HPDE6-E6E7 (cell line): ENCODE measurements around the gene PLEKHD1.

Experiments
- DNase-seq: peaks from one replicate; pipeline ENCODE4 v3.0.0; 2011; ENCODE audit warnings: missing footprints; ENCODE audit errors: extremely low spot score

PLEKHD1 gene

DNA sequence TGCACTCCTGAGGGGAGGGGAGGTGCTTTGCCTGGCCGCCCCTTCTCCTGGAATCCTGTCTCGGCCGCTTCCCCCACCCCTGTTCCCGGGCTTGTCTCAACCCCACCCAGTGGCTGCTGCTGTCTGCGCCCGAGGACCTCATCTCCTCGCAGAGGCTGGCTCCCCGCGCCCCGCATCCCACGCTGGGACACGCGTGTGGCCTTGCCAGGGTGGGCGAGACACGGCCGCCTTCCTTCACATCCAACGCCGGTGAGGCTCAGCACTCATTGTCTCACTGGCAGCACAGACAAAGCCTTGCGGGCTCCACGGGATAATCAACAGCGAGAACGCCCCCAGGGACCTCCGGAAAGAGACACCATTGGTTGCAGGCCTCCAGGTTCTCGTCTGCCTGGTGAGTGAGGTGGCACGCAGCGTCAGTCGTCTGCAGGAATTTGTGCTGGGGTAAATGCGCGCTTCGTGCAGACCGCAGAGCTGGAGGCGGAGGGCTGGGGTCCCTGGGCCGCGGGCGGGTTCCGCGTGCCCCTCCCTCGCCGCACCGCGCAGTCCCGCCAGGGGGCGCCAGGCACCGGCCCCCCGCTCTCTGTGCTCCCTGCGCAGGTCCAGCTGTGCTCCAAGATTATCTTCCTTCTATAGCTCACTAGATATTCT, 63.3 kb downstream of the PLEKHD1 start:
- no peak for DNase-seq

DNA sequence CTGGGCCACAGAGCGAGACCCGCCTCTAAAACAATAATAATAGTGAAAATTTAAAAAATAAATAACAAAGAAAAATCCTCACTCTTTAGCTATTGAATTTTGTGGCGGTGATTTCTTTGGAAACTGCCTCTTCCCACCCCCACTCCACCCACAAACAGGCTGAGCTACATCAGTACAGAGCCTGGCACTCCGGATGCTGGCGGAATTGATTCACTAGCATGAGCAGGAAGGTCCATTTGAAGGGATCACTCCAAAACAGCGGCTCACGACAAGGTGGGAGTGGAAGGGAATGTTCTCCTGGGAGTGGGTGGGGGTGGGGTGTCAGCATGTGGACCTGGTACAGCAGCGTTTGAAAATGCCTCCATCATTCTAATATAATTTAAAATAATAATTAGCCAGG, 64.0 kb downstream of the PLEKHD1 start:
- no peak for DNase-seq

DNA sequence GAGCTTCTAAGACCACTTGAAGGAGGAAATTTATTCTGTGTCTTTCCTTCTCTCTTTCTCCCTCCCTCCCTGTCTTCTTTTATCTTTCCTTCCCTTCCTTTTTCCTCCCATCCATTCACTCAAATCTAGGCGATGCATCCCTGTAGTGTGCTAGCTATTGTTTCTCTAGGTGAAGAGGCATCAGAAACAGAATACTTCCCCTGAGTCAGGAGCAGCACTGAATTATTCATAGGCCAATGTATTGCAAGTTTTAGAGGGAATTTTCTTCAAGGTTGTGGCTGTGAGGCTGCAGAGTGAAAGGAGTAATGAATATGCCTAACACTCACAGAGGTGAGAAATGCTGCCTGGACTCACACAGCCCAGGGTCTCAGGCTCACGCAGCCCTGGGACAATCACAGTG, 67.0 kb downstream of the PLEKHD1 start:
- DNase-seq = no peak

DNA sequence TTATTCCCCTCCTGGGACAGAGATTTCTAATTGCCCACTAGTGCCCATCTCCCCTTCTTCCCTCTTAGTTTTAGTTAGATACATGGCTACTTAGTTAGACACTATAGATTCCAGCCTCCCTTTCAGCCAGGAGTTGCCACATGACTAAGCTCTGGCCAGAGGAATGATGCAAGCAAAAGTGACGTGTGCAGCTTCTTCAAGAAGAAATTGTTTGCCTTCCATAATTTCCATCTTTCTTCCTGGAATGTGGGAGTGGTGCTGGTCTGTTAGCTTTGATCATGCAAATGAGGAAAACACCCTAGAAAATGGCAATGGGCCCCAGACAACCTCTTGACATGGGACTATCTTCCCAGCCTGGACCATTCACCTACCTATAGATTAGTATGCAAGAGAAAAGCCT, 68.7 kb downstream of the PLEKHD1 start:
- no peak for DNase-seq

DNA sequence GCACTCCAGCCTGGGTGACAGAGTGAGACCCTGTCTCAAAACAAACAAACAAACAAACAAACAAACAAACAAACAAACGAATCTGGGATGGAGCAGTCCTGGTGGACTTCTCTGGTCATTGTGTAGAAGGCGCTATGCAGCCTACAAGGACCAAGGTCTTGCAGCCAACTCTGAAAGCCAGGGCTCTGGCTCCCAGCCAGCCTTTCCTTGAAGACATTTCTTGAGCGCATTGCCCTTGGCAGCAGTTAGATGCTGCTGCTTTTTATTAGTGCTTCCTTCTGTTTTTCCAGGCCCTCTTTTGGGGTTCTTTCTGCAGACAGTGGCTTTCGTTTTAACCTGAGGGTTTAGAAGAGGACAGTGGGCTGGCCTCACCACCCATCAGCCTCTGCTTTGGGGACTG, 70.0 kb downstream of the PLEKHD1 start:
- no peak for DNase-seq

DNA sequence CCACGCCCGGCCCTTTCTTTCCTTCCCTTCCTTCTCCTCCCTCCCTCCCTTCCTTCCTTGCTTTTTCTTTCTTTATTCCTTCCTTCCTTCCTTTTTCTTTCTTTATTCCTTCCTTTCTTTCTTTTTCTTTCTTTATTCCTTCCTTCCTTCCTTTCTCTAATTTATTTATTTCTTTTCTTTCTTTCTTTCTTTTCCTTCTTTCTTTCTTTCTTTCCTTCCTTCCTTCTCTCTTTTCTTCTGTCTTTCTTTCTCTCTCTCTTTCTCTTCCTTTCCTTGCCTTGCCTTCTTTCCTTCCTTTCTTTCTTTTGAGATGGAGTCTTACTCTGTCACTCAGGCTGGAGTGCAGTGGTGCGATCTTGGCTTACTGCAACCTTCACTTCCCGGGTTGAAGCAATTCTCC, 74.2 kb downstream of the PLEKHD1 start:
- DNase-seq = no peak

DNA sequence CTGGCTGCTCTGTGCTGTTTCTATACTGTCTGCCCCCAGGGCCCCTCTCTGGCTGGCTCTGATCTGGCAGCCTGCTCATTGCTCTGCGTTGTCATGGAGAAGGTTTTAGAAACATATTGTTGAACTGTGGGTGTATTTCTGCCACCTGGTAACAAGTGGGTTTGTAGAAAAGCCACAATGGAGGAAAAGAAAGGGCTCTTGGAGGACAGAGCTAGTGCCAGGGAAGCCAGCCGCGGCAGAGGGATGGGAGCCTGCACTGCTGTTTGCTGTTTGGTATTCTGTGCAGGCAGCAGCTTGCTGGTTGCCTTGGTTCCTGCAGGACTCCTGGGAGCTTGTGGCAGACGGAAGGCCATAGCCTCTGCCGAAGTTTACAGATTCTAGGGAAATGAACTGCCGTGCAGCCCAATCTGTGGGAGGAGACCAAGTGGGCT, 75.1 kb downstream of the PLEKHD1 start:
- DNase-seq = no peak

DNA sequence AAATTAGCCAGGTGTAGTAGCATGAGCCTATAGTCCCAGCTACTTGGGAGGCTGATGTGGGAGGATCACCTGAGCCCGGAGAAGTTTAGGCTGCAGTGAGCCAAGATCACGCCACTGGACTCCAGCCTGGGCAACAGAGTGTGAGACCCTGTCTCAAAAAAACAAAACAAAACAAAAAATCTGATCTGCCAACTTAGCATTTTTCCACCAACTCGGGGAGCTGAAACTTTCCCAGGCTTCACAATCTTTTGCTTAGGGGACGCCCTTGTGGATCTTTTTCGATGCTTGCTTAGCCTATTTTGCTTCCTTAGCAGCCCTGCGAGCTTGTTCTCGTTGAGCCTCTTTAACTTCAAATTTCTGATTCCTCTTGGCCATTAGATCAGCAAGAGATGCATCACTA, 76.3 kb downstream of the PLEKHD1 start:
- DNase-seq = no peak

DNA sequence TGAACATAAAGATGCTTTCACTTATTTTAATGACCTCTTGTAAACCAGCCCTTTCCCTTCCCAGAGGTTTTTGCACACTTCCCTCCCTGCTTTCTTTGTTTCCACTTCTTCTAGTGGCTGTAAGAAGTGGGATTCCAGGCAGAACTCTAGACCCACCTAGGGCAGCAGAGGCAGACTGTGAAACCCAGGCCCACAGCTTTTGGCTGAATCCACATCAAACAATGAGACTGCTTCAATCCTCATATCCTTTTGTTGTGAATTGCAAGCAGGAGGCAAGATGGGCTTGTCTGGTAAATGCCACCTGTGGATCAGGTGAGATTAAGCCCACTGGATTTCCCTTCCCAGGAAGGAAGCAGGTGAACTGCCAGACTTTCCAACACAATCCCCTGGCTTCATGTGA, 77.4 kb downstream of the PLEKHD1 start:
- no peak for DNase-seq

DNA sequence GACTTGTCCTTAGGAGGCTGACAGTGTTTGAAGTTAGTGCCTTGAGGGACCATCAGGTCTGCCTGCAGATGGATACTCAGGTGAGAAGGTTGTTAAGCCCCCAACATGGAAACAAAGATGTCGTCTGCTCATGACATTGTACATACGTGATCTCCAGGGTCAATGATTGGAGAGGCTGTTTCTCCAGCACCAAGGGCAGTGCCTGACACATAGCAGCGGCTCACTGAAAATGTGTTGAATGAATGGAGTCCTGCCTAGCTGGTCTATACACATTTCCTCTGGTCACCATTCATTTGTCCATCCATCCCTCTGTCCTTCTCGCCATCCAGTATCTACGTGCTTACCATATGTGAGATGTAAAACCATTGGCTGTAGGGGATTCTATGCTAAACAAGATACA, 83.0 kb downstream of the PLEKHD1 start:
- DNase-seq = no peak

DNA sequence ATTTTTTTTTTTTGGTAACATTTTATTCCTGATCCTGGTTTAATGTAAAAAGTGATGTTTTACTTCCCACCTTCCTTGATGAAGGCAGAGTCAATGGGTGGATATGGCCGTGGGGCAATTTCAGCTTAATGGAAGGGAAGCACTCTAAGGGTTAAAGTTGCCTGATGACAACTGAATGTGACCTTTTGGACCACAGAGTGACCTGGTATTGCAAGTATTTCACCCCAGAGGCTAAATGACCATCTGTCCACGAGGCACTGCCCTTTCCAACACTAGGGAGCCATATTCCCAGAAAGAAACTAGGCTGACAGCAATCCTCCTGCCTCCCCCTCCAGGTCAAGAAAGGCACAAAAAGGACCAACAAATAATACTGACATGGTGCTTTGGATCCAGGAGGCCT, 85.3 kb downstream of the PLEKHD1 start:
- no peak for DNase-seq

DNA sequence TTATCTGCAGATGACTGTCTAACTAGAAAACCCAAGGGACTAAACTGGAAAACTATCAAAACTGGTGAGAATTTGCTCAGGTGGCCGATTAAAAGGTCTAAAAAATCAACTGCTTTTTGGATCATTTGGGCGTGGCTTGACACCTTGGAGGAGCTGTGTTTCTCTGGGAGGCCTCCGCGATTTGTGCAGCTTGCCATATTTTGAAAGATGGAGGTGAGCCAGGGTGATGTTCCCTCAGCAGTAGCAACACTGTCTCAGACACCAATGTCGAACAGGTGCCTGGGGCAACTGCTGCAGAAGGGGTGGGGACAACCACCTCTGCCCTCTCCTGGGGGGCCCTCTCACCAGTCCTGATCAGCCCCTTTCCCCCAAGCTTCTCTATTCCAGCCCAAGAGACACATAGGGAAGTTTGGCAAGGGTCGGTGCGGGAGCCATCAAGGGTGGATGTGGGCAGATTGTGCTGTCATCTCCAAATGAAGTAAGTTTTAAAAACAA, 86.4 kb downstream of the PLEKHD1 start:
- DNase-seq = no peak

DNA sequence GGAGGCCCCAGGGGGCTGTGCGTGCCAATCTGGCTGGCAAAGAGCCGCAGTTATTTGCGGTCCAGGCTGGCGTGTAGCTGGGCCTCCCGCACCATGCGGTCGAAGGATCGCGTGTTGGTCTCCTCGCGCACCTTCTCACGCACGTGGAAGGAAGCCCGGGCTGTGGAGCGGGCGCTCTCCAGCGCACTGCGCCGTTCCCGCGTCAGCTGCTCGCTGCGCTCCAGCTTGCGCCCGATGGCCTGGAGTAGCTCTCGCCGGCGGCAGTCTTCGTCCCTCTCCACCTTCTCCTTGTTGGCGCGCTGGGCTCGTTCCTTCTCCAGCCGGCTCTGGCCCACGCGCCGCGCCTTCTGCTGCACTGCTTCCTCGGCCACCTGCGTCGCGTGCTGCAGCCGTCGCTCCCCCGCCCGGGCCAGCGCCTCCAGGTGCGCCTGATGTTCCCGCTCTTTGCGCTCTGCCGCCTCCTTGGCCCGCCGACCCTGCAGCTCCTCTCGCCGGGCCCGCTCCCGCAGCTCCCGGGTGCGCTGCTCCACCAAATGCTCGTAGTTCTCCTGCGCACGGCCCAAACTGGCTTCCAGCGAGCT, 87.0 kb downstream of the PLEKHD1 start:
- DNase-seq = no peak

DNA sequence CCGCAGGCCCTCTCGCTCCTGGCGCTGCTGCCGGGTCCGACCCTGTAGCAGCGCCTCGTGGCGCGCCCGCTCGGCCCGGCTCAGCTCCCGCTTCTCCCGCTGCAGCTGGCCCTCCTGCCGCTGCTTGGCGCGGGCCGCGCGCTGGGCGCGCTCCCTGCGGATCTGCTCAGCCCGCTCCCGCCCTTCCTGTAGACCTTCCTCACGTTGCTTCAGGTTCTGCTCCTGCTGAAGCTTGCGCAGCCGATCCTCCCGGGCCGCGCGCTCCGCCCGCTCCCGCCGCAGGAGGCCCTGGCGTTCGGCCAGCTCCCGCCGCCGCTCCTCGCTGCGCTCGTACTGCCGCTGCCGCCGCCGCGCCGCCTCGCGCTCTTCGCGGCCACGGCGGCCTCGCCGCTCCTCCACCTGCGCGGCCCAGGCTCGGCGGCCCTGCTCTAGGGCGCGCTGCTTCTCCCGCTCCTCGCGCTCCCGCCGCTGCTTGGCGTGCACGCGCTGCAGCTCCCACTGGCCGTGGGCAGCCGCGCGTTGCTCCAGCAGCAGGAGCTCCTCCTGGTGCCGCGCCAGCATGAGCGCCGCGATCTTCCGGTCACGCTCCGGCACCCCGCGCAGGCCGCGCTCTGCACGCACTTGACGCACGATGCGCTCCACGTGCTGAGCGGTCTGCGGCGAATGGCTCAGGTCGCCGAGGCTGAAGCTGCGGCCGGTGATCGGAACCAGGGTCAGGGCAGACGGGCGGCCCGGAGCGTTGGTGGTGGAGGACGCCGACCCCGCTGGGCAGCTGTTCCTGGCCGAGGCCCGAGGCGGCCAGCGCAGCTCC, 87.7 kb downstream of the PLEKHD1 start:
- DNase-seq = no peak

DNA sequence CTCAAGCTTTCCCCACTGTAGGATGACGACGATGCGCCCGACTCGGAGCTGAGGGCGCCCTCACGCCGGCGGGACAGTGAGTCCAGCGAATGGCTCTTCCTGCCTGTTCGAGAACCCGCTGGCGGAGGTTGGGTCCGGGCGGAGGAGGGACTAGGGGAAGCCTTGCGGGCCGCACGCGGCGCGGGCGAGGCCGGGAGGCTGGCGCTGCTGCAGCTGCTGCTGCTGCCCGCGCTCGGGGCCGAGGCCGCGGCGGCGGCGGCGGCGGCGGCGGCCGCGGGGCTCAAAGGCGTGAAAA, 88.3 kb downstream of the PLEKHD1 start:
- no peak for DNase-seq

DNA sequence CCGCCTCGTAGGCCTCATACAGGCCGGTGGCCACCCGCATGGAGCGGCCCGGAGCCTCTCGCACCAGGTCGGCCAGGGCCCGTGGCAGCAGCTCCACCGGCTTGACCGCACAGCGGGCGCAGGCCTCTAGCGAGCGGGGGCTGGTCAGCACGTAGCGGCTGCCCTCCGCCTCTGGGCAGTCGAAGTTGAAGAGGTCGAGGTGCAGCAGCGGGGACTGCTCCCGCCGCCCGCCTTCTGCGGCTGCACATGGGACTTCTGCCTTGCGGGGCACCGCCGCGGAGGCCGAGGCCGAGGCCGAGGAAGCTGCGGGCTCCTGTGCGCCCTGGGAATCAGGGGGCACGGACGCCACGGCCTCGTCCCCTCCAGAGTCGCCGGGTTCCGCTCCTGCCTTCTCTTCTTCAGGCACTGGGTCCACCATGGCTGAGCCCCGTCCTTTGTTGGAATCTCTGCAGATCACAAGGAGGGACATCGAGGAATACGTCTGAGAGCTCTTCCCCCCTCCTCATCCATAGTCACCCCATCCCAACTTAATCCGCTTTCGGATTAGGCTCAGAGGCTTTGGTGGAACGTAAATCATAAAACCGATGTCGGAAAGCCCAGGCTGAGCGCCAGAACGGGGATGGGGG, 88.8 kb downstream of the PLEKHD1 start:
- DNase-seq = no peak

DNA sequence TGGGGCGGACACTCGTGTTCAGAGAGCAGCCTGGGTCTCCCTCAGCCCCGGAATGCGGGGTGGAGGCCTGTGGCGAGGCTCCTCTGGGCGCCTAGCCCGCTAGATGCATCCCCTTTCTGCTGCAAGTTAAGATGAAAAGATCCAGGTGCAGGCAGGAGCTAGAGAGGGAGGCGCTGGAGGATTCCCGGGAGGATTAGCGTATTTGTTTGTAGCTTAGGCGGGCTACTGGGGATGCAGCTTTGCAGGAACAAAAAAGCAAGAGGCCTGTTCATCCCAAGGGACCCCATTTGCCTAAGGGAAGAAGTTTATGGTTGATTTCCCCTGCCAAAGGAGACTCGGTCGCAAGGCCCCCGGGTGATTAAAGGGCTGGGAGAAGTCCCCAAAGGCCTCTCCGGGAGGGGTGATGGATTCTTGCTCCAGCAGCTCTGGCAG, 89.3 kb downstream of the PLEKHD1 start:
- DNase-seq = no peak

DNA sequence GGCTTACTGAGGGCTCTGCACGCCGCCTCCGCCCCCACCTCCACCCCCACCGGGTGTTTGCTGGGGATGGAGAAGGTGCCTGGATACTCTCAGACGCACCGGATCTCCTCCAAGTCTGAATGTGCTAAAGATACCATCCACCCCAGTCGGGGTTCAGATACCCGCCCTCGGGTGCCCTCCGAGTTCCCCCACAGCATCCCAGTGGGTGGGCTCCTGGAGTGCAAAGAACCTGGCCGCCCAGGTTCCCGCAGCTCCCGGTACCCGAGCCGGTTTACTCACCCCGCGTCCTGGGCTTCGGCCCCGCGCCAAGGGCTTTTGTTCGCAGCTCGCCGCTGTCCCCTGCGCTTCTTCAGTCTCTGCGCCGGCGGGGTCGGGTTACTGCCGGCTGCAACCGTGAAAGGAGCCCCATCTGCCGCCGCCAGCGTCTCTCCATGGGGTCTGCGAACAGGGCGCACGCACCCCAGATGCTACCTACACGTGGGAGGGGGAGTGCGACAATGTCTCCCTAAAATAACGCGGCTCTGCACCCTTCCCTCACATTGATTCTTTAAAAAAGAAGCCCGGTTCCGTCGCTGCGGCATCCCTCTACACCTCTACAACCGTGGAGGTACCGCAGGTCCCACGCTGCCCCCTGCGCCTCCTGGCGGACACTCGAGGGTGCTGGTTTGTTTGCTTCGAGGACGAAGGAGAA, 89.9 kb downstream of the PLEKHD1 start, which contains the start of gene CCDC177:
CCDC177 (minus strand) TSS at position 609 of the 691 bp plus-strand sequence. CDS start 1,249 bp downstream, outside the sequence.
- peak; percentile 72 for DNase-seq

DNA sequence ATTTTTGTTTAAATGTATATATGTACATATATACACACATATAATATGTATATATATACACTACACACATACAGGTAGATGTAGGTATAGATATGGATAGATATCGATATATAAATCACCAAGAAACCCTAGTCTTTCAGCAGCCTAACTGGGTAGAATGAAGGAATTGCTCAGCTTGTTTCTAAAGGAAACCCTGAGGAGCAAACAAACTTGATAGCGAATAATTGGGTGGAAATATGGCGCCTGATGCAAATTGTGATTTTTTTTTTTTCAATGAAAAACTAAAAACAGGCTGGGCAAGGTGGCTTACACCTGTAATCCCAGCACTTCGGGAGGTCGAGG, 90.4 kb downstream of the PLEKHD1 start:
- DNase-seq = no peak

DNA sequence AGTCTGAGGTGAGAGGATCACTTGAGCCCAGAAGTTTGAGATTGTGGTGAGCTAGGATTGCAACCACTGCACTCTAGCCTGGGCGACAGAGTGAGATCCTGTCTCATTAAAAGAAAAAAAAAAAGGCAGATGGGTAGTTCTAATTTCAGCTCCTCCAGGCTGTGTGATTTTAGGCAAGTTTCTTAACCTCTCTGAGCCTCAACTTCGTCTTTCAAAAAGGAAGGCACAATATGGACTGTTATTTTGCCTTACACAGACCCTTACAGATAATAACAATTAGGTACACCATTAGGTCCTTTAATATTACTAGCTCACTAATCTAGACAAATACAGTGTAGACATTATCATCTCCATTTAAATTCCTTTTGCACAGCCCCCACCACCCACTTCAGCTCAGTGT, 94.9 kb downstream of the PLEKHD1 start:
- DNase-seq = no peak

DNA sequence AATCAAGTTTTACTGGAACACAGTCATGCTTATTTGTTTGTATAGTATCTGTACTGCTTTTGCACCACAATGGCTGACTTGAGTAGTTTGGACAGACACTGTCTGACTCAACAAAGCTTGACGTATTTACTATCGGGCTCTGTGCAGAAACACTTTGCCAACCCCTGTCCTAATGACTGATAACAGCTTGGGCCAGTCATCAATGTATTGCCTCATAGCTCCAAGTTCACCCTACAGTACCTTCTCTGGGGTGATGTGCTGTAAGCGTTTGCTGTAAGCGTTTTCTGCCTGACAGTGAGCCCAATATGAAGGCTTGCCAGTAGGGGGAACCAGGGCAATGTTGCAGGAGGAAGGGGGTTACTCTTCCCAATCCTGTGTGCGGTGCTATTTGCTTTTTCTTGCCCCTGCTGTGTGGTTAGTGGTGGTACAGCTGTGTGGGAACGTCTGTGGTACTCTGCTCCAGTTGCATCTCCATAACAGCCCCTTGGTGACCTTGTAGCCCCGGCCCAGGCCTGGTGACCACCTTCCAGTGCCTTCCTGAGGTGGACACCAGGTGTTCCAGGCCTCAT, 95.6 kb downstream of the PLEKHD1 start:
- DNase-seq = peak; percentile 56
